GM18861 (cell line): Measurements from ENCODE around the gene CERKL.

Experiments used
- ATAC-seq: cut with Tn5 transposase; IDR thresholded peaks from one replicate; pipeline ENCODE4 v1.9.1; 2021; ENCODE audit not compliant: unreplicated experiment

CERKL gene

DNA sequence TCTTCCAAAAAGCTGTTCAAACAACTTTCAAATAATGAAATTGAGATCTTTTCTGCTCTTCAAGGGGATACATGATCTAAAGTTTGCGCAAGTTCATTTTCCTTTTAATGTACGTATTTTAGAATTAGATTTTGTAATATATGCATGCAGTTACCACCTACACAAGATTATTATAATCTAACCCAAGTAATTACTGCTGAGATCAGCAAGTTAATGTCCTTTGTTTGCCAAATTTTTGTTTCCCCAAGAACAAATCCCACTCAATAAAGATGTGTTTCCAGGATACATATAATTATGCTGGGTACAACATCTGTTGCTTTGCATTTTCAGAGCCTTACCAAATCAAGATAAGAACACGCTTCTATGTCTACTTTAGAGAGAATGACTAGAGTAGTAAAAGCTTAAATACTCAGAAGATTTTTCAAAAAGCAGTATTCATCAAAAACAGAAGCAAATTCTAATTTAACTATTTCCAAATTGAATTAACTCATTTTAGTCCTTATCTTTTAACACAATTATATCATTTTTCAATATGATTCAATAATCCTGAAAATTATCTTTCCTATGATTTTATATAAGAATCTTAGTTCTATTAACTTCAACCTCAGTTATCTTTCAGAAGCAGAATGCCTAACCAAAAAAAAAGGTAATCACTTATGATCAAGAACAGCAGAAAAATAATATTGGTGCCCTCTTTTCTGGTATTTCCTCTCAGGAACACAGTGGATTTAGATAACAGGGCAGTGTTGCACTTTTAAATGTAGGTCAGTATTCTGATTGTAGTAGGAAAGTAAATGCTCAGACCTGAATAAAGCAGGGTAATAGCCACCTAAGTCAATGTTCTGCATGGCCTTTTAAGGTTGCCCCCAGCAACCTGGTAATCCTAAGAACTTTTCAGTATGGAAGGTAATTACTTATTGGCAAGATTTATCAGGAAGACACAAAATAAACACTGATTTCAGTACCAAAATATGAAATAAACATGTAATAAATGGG, 28.0 kb downstream of the CERKL start:
- ATAC-seq = no peak

DNA sequence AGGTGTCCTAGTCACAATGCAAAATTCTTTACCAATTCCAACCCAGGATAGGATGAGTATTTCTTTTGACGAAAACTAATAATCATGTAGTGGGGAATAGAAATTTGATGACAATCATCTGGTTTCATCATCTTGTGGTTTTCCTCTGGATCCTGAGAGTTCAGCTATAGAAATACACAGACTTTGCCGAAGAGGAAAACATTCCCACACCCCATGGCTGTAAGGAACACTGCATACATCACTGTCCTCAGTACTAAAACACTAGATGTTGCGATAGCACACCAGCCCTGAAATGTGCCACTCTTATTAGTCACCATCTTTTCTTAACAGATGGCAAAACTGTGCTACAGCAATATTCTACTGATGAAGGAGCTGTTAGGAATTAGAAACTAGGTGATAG, 29.4 kb downstream of the CERKL start:
- no peak for ATAC-seq

DNA sequence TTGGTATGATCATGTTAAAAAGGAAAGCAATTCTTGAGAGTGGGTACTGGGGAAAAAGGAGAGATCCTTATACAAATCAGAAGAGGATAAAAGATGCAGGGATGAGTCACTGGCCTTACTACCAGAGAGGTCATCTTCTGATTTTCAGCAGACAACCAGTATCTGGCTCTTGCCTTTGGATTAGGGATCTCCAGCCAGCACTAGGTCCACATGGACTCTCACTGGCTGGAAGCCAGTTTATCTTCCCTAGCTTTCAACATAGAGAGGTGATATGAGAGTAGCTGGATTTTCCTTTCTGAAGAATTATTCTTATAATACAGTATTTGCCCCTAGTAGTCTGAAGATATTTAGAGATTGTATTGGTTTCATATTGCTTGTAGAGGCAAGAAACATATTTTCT, 30.2 kb downstream of the CERKL start:
- ATAC-seq = no peak

DNA sequence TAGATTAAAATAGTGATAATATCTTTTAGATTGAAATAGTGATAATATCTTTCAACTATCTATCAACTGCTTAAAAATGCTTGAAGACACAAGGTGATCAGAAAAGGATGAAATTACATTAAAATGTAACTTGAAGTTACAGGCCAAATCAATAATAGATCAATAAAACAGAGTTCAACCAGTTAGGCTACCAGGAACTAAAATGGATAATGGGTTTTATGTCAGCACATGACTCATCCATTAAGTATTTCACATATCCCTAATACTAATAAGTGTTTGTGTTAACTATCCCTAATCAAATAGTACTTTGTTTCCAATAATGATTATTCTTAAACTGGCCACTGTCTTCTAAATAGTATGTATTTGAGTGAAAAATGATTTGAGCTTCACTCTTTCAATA, 33.7 kb downstream of the CERKL start:
- no peak for ATAC-seq

DNA sequence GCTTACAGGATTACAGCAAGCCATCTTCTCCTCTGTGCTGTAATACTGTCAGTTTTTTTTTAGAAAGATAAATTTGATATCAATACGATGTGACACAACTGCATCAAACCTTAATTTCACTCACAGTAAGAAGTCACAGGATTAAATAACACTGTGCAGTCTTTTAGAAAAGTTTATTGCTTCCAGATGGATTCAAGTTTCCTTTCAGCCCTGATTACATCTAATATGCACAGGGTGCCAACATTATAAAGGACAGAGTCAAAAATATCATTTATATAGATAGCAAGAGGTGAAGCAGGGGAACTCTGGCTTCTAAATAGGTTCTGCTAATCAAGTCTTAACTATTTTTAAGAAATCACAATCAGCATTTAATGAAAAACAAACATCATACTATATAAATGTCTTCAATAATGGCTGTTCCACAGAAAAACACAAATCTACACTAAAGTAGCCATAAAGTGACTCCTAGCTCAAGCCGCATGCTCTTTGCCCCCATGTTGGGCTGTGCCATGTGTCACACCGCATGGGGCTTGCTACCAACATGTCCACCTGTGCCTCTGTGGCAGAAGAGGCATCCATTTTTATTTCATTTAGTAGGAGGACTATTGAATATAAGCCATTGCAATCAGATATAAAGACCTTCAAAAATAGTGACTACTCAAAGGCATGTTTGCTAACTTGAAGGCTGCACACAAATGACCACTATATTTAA, 35.0 kb downstream of the CERKL start:
- ATAC-seq = no peak

DNA sequence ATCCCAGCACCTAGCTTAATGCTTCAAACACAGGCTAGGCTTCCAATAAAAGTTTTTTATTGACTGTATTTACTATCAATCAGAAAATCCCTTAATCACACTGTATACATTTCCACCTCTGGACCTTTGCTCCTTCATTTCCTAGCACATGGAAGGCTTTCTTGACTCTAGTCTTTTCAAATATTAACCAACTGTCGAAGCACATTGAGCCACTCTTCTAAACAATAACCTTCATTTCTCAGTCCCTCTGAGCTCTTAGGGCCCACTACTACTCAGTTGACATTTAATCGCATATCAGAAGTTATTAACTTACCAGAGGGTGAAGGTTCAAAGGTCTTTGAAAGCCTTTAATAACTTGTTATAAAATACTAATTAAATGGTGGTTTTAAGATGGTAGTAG, 37.4 kb downstream of the CERKL start:
- no peak for ATAC-seq

DNA sequence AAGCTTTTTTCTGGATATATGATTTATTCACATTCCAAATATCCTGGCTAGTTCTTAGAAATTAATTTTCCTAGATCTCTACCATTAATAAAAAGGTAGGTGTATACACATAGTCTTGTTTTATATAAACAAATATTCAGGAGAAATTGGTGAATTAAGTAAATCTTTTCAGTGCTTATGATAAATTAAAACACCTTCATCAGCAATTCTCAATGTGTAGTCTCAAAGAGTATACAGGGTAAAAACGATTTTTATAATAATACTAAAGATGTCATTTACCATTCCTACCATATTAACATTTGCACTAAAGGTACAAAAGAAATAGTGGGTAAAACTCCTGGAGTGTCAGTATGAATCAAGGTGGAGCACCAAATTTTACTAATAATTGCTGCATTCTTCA, 40.2 kb downstream of the CERKL start:
- no peak for ATAC-seq

DNA sequence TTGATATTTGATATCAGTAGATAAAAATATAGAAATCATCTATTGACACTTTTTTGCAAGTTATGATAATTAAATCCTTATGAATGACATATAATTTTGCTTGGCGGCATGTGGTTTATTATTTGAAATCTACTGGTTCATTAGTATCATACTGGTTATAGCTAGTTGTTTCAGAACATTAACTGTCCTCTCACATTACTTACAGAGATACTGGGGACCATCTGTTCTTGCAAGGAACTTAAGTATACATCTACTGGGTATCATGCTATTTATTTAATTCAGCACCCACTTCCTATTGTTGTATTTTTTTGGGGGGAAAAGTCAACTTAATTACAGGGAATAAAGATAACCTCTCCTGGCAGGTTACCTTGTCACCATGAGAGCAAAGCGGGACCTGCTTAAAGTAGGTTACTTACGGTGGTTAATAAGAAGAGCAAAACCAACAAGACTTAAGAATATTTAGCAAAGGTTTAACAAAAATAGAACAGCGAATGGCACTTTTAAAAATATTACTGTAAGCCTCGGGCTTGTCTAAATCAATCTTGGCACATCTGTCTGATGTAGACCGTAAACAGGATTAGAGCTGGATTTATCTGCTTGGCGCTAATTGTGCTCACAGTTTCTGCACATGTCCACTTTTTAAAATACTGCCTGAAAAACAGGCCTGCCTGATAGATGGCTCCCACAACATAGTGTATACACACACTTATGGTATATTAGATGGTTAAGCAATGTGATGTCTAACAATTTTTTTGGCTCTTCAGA, 41.8 kb downstream of the CERKL start:
- ATAC-seq = no peak

DNA sequence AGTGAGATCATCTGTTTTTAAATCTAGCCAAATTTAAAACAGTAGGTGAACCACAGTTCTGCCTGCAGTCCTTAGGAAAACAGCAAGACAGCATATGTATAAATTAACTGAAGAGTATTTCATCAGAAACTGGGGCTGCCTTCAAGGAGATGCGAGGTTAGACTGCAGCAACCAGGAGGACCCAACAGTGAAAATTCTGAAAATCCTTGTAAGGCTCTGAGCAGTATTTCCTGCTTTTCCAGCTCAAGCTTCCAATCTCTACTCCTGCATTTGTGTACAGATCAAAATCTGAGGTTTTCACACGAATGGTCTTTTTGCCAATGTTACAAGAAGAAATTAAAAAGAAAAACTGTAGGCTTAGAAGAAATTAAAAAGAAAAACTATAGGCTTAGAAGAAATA, 43.7 kb downstream of the CERKL start:
- no peak for ATAC-seq

DNA sequence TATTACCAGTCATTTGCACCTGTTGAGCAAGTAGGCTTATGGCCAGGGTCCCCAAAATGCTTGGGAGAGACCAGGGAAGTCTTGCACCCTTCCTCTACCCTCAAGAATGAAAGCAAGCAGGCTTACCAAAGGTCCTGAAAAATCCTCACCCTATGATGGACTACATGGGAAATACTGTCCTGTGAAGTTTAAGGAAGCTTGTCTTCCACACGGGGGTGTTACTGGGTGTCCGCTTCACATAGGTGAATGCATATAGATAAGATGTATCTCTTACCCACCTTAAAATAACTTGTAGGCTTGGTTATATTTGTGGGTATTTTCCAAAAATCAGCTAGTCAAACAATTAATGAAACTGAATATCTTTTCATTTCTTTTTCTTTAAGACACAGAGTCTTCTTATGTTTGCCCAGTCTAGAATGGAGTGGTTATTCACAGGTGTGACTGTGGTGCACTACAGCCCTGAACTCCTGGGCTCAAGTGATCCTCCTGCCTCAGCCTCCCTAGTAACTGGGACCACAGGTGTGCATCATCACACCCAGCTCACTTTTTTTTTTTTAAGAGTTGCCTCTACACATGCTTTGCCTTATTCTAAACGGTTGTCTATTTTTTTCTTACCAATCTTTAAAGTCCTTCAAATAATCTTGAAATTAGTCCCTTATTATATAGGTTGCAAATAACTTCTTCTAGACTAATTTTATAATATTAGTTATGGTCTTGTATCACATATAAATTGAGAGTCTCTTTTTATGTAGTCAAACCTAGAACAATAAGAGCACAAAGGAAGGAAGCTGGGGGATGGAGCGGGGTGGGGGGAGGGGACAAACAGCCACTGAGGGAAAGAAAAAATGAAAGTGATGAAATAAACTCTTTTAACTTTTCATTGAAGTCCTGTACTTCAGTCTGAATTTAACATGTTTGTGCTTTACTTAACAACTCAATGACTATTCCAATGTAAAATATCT, 49.0 kb downstream of the CERKL start:
- ATAC-seq = no peak

DNA sequence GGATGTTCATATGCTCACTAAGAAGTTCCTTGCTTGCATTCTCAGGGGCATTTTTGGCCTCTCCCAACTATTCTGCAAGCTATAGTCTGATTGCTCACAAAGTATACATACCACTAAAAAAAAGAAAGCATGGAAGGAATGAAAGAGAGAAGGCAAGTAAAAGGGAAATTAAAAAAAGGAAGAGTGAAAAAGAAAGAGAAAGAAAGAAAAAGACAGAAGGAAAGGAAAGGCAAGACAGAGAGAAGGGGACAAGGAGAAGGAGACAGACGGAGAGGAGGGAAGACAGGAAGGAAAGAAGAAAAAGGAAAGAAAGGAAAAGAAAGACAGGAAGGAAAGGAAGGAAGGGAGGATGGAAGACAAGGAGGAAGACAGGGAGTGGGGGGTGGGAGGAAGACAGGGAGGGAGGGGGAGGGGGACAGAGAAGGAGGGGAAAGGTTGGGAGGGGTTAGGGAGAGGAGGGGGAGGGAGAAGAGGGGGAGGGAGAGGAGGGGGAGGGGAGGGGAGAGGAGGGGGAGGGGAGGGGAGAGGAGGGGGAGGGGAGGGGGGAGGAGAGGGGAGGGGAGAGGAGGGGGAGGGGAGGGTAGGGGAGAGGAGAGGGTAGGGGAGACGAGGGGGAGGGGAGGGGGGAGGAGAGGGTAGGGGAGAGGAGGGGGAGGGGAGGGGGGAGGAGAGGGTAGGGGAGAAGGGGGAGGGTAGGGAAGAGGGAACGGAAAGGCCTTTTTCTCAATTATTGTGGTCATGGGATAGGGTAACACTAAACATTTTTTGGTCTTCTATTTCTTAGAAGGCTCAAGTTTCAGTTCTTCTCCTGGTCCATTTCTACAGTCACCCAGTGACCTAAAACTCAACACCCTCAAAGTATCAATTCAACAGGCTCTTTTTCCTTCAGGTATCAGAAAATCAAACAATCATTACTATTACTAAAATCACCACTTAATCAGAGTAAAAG, 50.7 kb downstream of the CERKL start:
- no peak for ATAC-seq

DNA sequence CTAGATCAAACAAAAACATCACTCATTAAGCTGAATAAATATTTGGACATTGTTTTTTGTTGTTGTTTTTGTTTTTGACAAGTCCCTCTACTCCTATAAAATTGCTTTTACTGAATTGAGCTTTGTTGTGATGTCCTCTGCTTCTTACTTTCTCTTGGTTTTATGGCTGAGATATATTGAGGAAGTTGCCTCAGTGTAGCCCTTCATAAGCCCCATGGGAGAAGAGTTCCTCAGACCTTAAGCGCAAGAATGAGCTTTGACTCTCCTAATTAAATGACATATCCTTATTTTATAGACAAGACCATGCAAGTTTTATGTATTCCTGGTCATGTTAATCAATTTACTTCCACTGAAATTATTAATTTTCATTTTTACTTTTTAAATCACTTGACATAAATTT, 54.9 kb downstream of the CERKL start:
- no peak for ATAC-seq

DNA sequence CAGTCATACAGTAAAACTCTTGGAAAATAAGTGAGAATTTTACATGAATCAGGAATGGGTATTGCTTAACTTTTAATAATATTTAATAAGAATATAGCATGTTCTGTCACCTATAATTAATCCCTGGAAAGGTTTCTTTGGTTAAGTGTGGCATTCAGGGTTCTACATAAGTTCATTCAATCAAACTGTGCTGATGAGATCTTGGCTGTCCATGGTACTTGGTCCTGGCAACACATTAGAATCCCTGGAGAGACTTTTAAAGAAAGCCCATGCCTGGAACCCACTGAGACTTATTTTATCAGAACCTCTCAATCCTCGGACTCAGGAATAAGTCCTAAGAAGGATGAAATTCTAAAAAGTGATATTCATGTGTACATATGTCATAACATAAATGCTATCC, 60.3 kb downstream of the CERKL start:
- ATAC-seq = no peak

DNA sequence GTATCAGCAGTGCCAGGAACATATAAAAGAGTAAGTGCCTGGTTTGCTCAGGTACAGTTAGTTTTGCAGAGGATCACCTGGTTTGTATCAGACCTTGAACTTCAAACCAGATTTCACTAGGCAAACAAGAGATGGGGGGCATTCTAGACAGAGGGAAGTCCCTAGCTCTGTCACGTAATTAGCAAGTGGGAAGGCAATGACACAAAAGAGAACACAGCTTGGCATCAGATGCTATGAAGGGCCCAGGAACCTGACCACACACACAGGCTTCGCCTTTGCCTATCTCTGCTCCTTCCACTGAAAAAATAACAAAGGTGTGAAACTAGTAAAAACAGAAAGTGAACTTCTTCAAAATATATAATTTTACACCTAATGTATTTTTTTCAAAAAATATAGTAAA, 62.6 kb downstream of the CERKL start:
- ATAC-seq = no peak

DNA sequence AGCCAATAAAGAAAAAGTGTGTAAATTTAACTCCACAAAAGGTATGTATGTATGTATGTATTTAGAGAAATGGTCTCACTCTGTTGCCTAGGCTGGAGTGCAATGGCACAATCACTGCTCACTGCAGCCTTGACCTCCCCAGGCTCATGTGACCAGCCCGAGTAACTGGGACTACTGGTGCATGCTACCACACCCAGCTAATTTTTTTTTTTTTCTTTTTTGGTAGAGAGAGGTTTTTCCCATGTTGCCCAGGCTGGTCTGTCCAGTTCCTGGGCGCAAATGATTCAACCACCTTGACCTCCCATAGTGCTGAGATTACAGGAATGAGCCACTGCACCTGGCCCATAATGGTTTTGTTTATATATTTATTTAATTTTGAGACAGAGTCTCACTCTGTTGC, 67.1 kb downstream of the CERKL start:
- no peak for ATAC-seq

DNA sequence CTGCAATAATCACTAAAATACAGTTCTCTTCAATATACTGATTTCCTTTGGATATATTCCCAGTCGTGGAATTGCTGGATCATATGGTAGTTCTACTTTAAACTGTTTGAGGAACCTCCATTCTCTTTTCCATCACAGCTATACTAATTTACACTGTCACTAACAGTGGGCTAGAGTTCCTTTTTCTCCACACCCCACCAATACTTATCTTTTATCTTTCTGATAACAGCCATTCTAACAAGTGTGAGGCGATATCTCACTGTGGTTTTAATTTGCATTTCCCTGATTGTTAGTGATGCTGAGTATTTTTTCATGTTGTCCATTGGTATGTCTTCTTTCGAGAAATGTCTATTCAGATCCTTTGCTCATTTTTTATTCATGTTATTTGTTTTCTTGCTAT, 68.4 kb downstream of the CERKL start:
- ATAC-seq = no peak

DNA sequence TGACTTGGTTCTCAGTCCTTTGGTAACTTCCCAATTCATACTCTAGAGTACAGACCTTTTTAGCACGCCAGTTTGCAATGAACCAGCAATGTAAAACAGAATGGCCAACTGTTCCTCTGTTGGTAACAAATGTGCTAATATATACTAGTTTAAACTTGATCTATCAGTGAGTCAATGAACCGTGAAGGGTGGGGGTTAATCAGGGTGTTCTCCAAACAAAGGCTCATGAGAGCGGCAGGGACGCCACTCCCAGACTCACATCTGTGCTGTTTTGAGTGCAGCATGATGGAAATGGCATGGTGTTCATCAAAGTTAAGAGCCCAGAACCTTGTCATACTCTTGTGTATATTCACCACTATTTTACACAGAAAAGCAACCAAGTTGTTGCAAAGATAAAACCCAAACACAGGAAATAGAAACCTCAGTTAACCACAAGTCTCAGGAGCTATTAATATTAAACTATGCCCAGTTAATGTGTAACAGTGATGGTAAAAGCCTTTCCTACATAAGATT, 70.3 kb downstream of the CERKL start:
- ATAC-seq = peak; percentile 94

DNA sequence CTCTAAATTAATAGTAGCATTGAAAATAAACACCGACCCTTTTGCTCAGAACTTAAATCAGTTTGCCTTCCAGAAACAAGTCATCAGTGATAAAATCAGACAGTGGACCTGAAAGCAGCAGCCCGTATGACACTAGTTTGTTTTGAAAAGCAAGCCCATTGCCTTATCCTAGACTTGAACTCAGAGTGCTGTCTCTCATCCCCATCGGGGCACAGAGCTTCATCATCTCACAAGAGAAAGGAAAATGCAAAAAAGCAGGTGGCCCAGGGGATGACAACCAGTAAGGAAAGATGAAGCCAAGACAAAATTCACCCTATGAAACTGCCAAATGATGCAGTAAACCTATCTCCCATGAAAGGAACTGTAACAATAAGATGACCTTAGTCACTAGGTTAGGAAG, 71.2 kb downstream of the CERKL start:
- no peak for ATAC-seq

DNA sequence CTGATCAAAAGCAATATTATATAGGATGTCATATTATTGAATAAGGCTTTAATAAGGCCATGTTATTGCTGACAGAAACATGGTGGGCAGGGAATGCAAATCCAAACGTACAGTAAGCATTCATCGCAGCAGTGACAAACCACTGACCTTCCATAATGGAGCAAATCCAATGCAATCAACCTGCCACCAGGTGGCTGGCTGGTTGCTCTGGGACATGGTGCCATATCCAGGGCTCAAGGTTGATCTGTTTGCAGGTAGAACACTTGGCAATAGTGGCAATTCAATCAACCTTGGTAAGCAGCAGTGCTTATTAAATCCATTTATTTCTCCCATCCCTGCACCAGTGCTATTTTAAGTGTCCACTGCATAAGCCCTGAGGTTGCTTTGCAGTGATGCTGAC, 75.4 kb downstream of the CERKL start:
- no peak for ATAC-seq
